Chondrocyte (in vitro differentiated cells): ENCODE measurements around the gene NHERF2. TPM values are rescaled to one million over a fixed set of nuclear protein-coding genes. Genes with fewer than 3 reads are reported as not detected.

ENCODE experiments used
- DNase-seq: peaks from one replicate; pipeline ENCODE4 v3.0.0; 2021; ENCODE audit warnings: mixed read lengths, low spot score
- H3K27ac Mint-ChIP-seq: one replicate; pipeline ENCODE4 v1.8.0; 2021; ENCODE audit warnings: mild to moderate bottlenecking, moderate library complexity, mixed read lengths; ENCODE audit not compliant: unreplicated experiment
- H3K27me3 Mint-ChIP-seq: 2 replicates; pipeline ENCODE4 v1.8.0; 2021; ENCODE audit warnings: low read depth, mixed read lengths
- H3K36me3 Mint-ChIP-seq: 2 replicates; pipeline ENCODE4 v1.8.0; 2021; ENCODE audit warnings: low read depth, mixed read lengths
- H3K4me1 Mint-ChIP-seq: 2 replicates; pipeline ENCODE4 v1.8.0; 2021; ENCODE audit warnings: low read depth, mild to moderate bottlenecking, mixed read lengths
- H3K4me3 Mint-ChIP-seq: one replicate; pipeline ENCODE4 v1.8.0; 2021; ENCODE audit warnings: mild to moderate bottlenecking, moderate library complexity, mixed read lengths; ENCODE audit not compliant: unreplicated experiment
- H3K9me3 Mint-ChIP-seq: 2 replicates; pipeline ENCODE4 v1.8.0; 2021; ENCODE audit warnings: low read depth, mixed read lengths
- CTCF ChIP-seq: fragments of 200-600 bp; sonication (generic); IDR thresholded peaks from 2 replicates; pipeline ENCODE4 v1.5.0; 2021; ENCODE audit warnings: antibody characterized with exemption, mild to moderate bottlenecking, moderate library complexity
- total RNA-seq: library from RNA; stranded (reverse); gene quantifications from 3 replicates; pipeline ENCODE4 v1.2.1, GENCODE V29; 2021

NHERF2 gene
- total RNA-seq, 1 donor from 2014 or later, result 87.0 TPM

GRCh38 chr16:2082171-2082982 lies 55.7 kb downstream of the NHERF2 start:
- no peak for TF ChIP-seq CTCF
- no peak for DNase-seq
- peaks cover 3% of the 10 kb centered on the region for H3K36me3 Mint-ChIP-seq
- H3K27me3 Mint-ChIP-seq, result no peaks in the 10 kb centered on the region
- H3K4me3 Mint-ChIP-seq, result no peak overlapping the region
- H3K4me1 Mint-ChIP-seq, result no peaks in the 10 kb centered on the region
- H3K27ac Mint-ChIP-seq, result no peak overlapping the region
- no peaks in the 10 kb centered on the region for H3K9me3 Mint-ChIP-seq

GRCh38 chr16:2082983-2083364 lies 56.3 kb downstream of the NHERF2 start:
- no peak for TF ChIP-seq CTCF
- no peaks in the 10 kb centered on the region for H3K9me3 Mint-ChIP-seq
- DNase-seq, result no peak
- H3K36me3 Mint-ChIP-seq, result peaks cover 5% of the 10 kb centered on the region
- H3K27me3 Mint-ChIP-seq, result no peaks in the 10 kb centered on the region
- no peaks in the 10 kb centered on the region for H3K4me1 Mint-ChIP-seq
- H3K4me3 Mint-ChIP-seq, result no peak overlapping the region
- no peak overlapping the region for H3K27ac Mint-ChIP-seq

- no peak for TF ChIP-seq CTCF
- H3K4me1 Mint-ChIP-seq, result no peaks in the 10 kb centered on the region
- DNase-seq, result no peak
- H3K4me3 Mint-ChIP-seq, result no peak overlapping the region
- no peak overlapping the region for H3K27ac Mint-ChIP-seq
- no peaks in the 10 kb centered on the region for H3K9me3 Mint-ChIP-seq
- H3K36me3 Mint-ChIP-seq, result peaks cover 5% of the 10 kb centered on the region
- H3K27me3 Mint-ChIP-seq, result no peaks in the 10 kb centered on the region
These were observed 56.7 kb downstream of the NHERF2 start for GRCh38 chr16:2083409-2083808.

GRCh38 chr16:2083876-2084780 lies 57.4 kb downstream of the NHERF2 start:
- H3K4me3 Mint-ChIP-seq, result no peak overlapping the region
- peaks cover 5% of the 10 kb centered on the region for H3K36me3 Mint-ChIP-seq
- H3K27ac Mint-ChIP-seq, result no peak overlapping the region
- no peak for DNase-seq
- no peaks in the 10 kb centered on the region for H3K27me3 Mint-ChIP-seq
- H3K4me1 Mint-ChIP-seq, result no peaks in the 10 kb centered on the region
- no peak for TF ChIP-seq CTCF
- no peaks in the 10 kb centered on the region for H3K9me3 Mint-ChIP-seq

GRCh38 chr16:2084895-2085625 lies 58.4 kb downstream of the NHERF2 start:
- H3K27ac Mint-ChIP-seq, result peak overlapping the region; percentile 22
- no peaks in the 10 kb centered on the region for H3K9me3 Mint-ChIP-seq
- H3K4me1 Mint-ChIP-seq, result no peaks in the 10 kb centered on the region
- TF ChIP-seq CTCF, result no peak
- peaks cover 5% of the 10 kb centered on the region for H3K36me3 Mint-ChIP-seq
- H3K27me3 Mint-ChIP-seq, result no peaks in the 10 kb centered on the region
- no peak overlapping the region for H3K4me3 Mint-ChIP-seq
- DNase-seq, result no peak
